WTC11 (cell line): ENCODE measurements around the gene CD207. TPM values are rescaled to one million over a fixed set of nuclear protein-coding genes. Genes with fewer than 3 reads are reported as not detected.

Experiments
- ATAC-seq: fragments of 200-7000 bp; cut with Tn5 transposase; 2 replicates; pipeline ENCODE4 v1.10.0; 2021; ENCODE audit warnings: mild to moderate bottlenecking, moderate library complexity
- CTCF ChIA-PET: fragments of 300-600 bp; sonication (Branson Sonifier 250); formaldehyde crosslinking; loops from one replicate; lab custom pipeline; 2021; ENCODE audit warnings: antibody characterized with exemption; lab: Charles Lee
- POLR2A ChIA-PET: fragments of 350-600 bp; sonication (Branson Sonifier 250); formaldehyde crosslinking; loops from one replicate; lab custom pipeline; 2021; ENCODE audit warnings: antibody characterized with exemption; lab: Charles Lee
- DNase-seq: peaks from one replicate; pipeline ENCODE4 v3.0.0; 2021; ENCODE audit warnings: low spot score
- H3K27ac Mint-ChIP-seq: 2 replicates; pipeline ENCODE4 v1.8.0; 2021; ENCODE audit warnings: mixed read lengths
- H3K27me3 Mint-ChIP-seq: 2 replicates; pipeline ENCODE4 v1.8.0; 2021; ENCODE audit warnings: low read depth, mild to moderate bottlenecking, moderate library complexity, mixed read lengths
- H3K36me3 Mint-ChIP-seq: 2 replicates; pipeline ENCODE4 v1.8.0; 2021; ENCODE audit warnings: mixed read lengths
- H3K4me1 Mint-ChIP-seq: 2 replicates; pipeline ENCODE4 v1.8.0; 2022; ENCODE audit warnings: mixed read lengths
- H3K4me3 Mint-ChIP-seq: 2 replicates; pipeline ENCODE4 v1.8.0; 2021; ENCODE audit warnings: mild to moderate bottlenecking, moderate library complexity, mixed read lengths
- H3K9me3 Mint-ChIP-seq: 2 replicates; pipeline ENCODE4 v1.8.0; 2021; ENCODE audit warnings: mixed read lengths
- ATF2 ChIP-seq: sonication (generic); formaldehyde crosslinking; IDR thresholded peaks from 2 replicates; pipeline ENCODE4 v1.8.1; 2022; ENCODE audit warnings: low read depth, missing genetic modification reagents, borderline replicate concordance
- CREM ChIP-seq: sonication (generic); formaldehyde crosslinking; IDR thresholded peaks from 2 replicates; pipeline ENCODE4 v1.8.1; 2022; ENCODE audit warnings: mild to moderate bottlenecking, missing genetic modification reagents, moderate library complexity
- CTCF ChIP-seq: fragments of 200-600 bp; IDR thresholded peaks from 2 replicates; pipeline ENCODE4 v1.8.0; 2022; ENCODE audit warnings: antibody characterized with exemption
- E2F4 ChIP-seq: sonication (generic); formaldehyde crosslinking; IDR thresholded peaks from 2 replicates; pipeline ENCODE4 v1.8.1; 2022; ENCODE audit warnings: low read depth, mild to moderate bottlenecking, moderate library complexity, missing genetic modification reagents, borderline replicate concordance
- ETV6 ChIP-seq: sonication (generic); formaldehyde crosslinking; IDR thresholded peaks from 2 replicates; pipeline ENCODE4 v1.8.1; 2022; ENCODE audit warnings: mild to moderate bottlenecking, missing genetic modification reagents
- GABPB1 ChIP-seq: sonication (generic); formaldehyde crosslinking; IDR thresholded peaks from 2 replicates; pipeline ENCODE4 v1.8.1; 2023; ENCODE audit warnings: mild to moderate bottlenecking, missing genetic modification reagents
- GRHL2 ChIP-seq: fragments of 250-450 bp; sonication (Bioruptor Pico); IDR thresholded peaks from 2 replicates; pipeline ENCODE4 v1.8.0; 2022; ENCODE audit warnings: mild to moderate bottlenecking, moderate library complexity; ENCODE audit not compliant: insufficient replicate concordance, severe bottlenecking
- MAX ChIP-seq: sonication (generic); formaldehyde crosslinking; IDR thresholded peaks from 2 replicates; pipeline ENCODE4 v1.8.0; 2022; ENCODE audit warnings: mild to moderate bottlenecking, missing genetic modification reagents
- MYBL2 ChIP-seq: sonication (generic); formaldehyde crosslinking; IDR thresholded peaks from 2 replicates; pipeline ENCODE4 v1.8.1; 2023; ENCODE audit warnings: mild to moderate bottlenecking, moderate library complexity, missing genetic modification reagents
- NR3C1 ChIP-seq: sonication (generic); formaldehyde crosslinking; conservative IDR thresholded peaks from 2 replicates; pipeline ENCODE4 v1.8.1; 2023; ENCODE audit warnings: low read depth, mild to moderate bottlenecking, missing genetic modification reagents
- PREB ChIP-seq: sonication (generic); formaldehyde crosslinking; IDR thresholded peaks from 2 replicates; pipeline ENCODE4 v1.8.1; 2022; ENCODE audit warnings: mild to moderate bottlenecking, missing genetic modification reagents, moderate library complexity, borderline replicate concordance
- PRRX2 ChIP-seq: fragments of 250-450 bp; sonication (Bioruptor Pico); IDR thresholded peaks from 2 replicates; pipeline ENCODE4 v1.8.0; 2021; ENCODE audit warnings: mild to moderate bottlenecking
- RELA ChIP-seq: sonication (generic); formaldehyde crosslinking; IDR thresholded peaks from 2 replicates; pipeline ENCODE4 v1.8.1; 2022; ENCODE audit warnings: missing genetic modification reagents, mild to moderate bottlenecking, borderline replicate concordance
- SMAD3 ChIP-seq: sonication (generic); formaldehyde crosslinking; IDR thresholded peaks from 2 replicates; pipeline ENCODE4 v1.8.0; 2022; ENCODE audit warnings: missing genetic modification reagents, mild to moderate bottlenecking, borderline replicate concordance
- TCF7 ChIP-seq: sonication (generic); formaldehyde crosslinking; IDR thresholded peaks from 2 replicates; pipeline ENCODE4 v1.8.0; 2022; ENCODE audit warnings: mild to moderate bottlenecking, low read depth, missing genetic modification reagents, moderate library complexity
- TEAD1 ChIP-seq: sonication (generic); formaldehyde crosslinking; IDR thresholded peaks from 2 replicates; pipeline ENCODE4 v1.8.0; 2022; ENCODE audit warnings: mild to moderate bottlenecking, missing genetic modification reagents
- ZNF281 ChIP-seq: sonication (generic); formaldehyde crosslinking; IDR thresholded peaks from 2 replicates; pipeline ENCODE4 v1.8.0; 2023; ENCODE audit warnings: mild to moderate bottlenecking, missing genetic modification reagents
- ZNF416 ChIP-seq: fragments of 250-450 bp; sonication (Bioruptor Pico); IDR thresholded peaks from 2 replicates; pipeline ENCODE4 v1.9.0; 2021; ENCODE audit warnings: mild to moderate bottlenecking, inconsistent platforms
- ZNF425 ChIP-seq: fragments of 250-450 bp; sonication (Bioruptor Pico); conservative IDR thresholded peaks from 2 replicates; pipeline ENCODE4 v1.9.0; 2021; ENCODE audit warnings: mild to moderate bottlenecking
- total RNA-seq: library from RNA; stranded (reverse); gene quantifications from 3 replicates; pipeline ENCODE4 v1.2.3, GENCODE V29; 2021

The CD207 gene
- total RNA-seq, 1 experiment from 2014 or later, result not detected

- Mint-ChIP-seq H3K36me3 (no peaks in the 10 kb centered on the region), H3K27ac (no peak overlapping the region), H3K9me3 (no peaks in the 10 kb centered on the region), H3K4me3 (no peak overlapping the region), H3K4me1 (peaks cover 3% of the 10 kb centered on the region; the same call in 1 of the 2 replicates), H3K27me3 (peaks cover 85% of the 10 kb centered on the region)
- TF ChIP-seq CTCF, result peak; percentile 92
- no peak for TF ChIP-seq GABPB1
- ChIA-PET CTCF (interaction anchor here (0.7 to 2.2 kb wide), 13 partner anchors 9 to 98 kb away, joined by 3 to 12 read pairs (median 5); partner anchors contain the start of genes ATP6V1B1 and FIGLA), POLR2A (no interaction called here)
- ATAC-seq, result peak; percentile 89
- peak; percentile 93 for DNase-seq
Observed at GRCh38 chr2:70861777-70862625, 26.4 kb upstream of the CD207 start.

GRCh38 chr2:70855667-70856066, 20.1 kb upstream of the CD207 start:
- Mint-ChIP-seq H3K4me3 (no peak overlapping the region), H3K9me3 (no peaks in the 10 kb centered on the region), H3K36me3 (no peaks in the 10 kb centered on the region), H3K27me3 (peaks cover 48% of the 10 kb centered on the region), H3K4me1 (no peaks in the 10 kb centered on the region), H3K27ac (no peak overlapping the region)
- DNase-seq (no peak), ATAC-seq (no peak)
- ChIA-PET CTCF (interaction anchor here (1.6 kb wide), 1 partner anchor 93 kb away, joined by 9 read pairs; no protein-coding TSS in a partner anchor), POLR2A (no interaction called here)
- TF ChIP-seq E2F4 (CRISPR knock-in tag) (no peak), NR3C1 (CRISPR knock-in tag) (no peak), MAX (CRISPR knock-in tag) (no peak), MYBL2 (CRISPR knock-in tag) (no peak), ZNF425 (CRISPR knock-in tag) (no peak), ATF2 (CRISPR knock-in tag) (no peak), CREM (CRISPR knock-in tag) (no peak), ZNF281 (CRISPR knock-in tag) (no peak), TEAD1 (CRISPR knock-in tag) (no peak), PRRX2 (CRISPR knock-in tag) (no peak), SMAD3 (no peak), PREB (no peak), RELA (CRISPR knock-in tag) (no peak), ZNF416 (CRISPR knock-in tag) (no peak), CTCF (no peak), ETV6 (CRISPR knock-in tag) (no peak), TCF7 (CRISPR knock-in tag) (no peak), GRHL2 (CRISPR knock-in tag) (no peak)
